ENCODE results near the gene MYO3B. TPM values are rescaled to one million over a fixed set of nuclear protein-coding genes. Genes with fewer than 3 reads are reported as not detected.

MYO3B gene
- total RNA-seq, 1 experiment from 2014 or later: not detected

- intact Hi-C loops (cut with micrococcal nuclease): no loop called here
- no peak for DNase-seq (ENCODE audit: unreplicated experiment)
- CTCF ChIA-PET: interaction anchor here (0.6 kb wide), 1 partner anchor 777 kb away, joined by 4 read pairs; no protein-coding TSS in a partner anchor
- H3K36me3 Mint-ChIP-seq (ENCODE audit: insufficient read depth, unreplicated experiment): no peaks in the 10 kb centered on the region
- H3K27ac Mint-ChIP-seq (ENCODE audit: low read depth, unreplicated experiment): no peak overlapping the region
- BruUV-seq (replicated peaks): no TSS peak
- no peak overlapping the region for H3K4me3 Mint-ChIP-seq (ENCODE audit: unreplicated experiment)
- POLR2A ChIA-PET: no interaction called here
- H3K27me3 Mint-ChIP-seq (ENCODE audit: insufficient read depth, unreplicated experiment): no peaks in the 10 kb centered on the region
- no peaks in the 10 kb centered on the region for H3K9me3 Mint-ChIP-seq (ENCODE audit: unreplicated experiment)
- H3K4me1 Mint-ChIP-seq (ENCODE audit: insufficient read depth, unreplicated experiment): no peaks in the 10 kb centered on the region
- no peak for TF ChIP-seq CTCF (IDR thresholded peaks at IDR 0.05; ENCODE audit: unreplicated experiment)
Measured at GRCh38 chr2:170156592-170156991, 21.4 kb upstream of the MYO3B start.

- H3K4me1 Mint-ChIP-seq (ENCODE audit: insufficient read depth, unreplicated experiment): peaks cover 4% of the 10 kb centered on the region
- intact Hi-C loops (cut with micrococcal nuclease): no loop called here
- H3K9me3 Mint-ChIP-seq (ENCODE audit: unreplicated experiment): no peaks in the 10 kb centered on the region
- ChIA-PET CTCF (no interaction called here), POLR2A (no interaction called here)
- no TSS peak for BruUV-seq (replicated peaks)
- H3K27me3 Mint-ChIP-seq (ENCODE audit: insufficient read depth, unreplicated experiment): no peaks in the 10 kb centered on the region
- H3K4me3 Mint-ChIP-seq (ENCODE audit: unreplicated experiment): no peak overlapping the region
- no peak for DNase-seq (ENCODE audit: unreplicated experiment)
- no peak for TF ChIP-seq CTCF (IDR thresholded peaks at IDR 0.05; ENCODE audit: unreplicated experiment)
- no peak overlapping the region for H3K27ac Mint-ChIP-seq (ENCODE audit: low read depth, unreplicated experiment)
- H3K36me3 Mint-ChIP-seq (ENCODE audit: insufficient read depth, unreplicated experiment): no peaks in the 10 kb centered on the region
Measured at GRCh38 chr2:170157025-170157684, 20.8 kb upstream of the MYO3B start.

- ChIA-PET CTCF (interaction anchor here (0.8 to 1.4 kb wide), 2 partner anchors 13 to 17 kb away, joined by 4 to 5 read pairs; no protein-coding TSS in a partner anchor), POLR2A (interaction anchor here (0.6 to 1.3 kb wide), 2 partner anchors 70 to 75 kb away, joined by 3 read pairs; no protein-coding TSS in a partner anchor)
- TF ChIP-seq CTCF (IDR thresholded peaks at IDR 0.05; ENCODE audit: unreplicated experiment): no peak
- H3K27me3 Mint-ChIP-seq (ENCODE audit: insufficient read depth, unreplicated experiment): no peaks in the 10 kb centered on the region
- no peaks in the 10 kb centered on the region for H3K36me3 Mint-ChIP-seq (ENCODE audit: insufficient read depth, unreplicated experiment)
- no peaks in the 10 kb centered on the region for H3K9me3 Mint-ChIP-seq (ENCODE audit: unreplicated experiment)
- intact Hi-C loops (cut with micrococcal nuclease): no loop called here
- H3K4me1 Mint-ChIP-seq (ENCODE audit: insufficient read depth, unreplicated experiment): peaks cover 9% of the 10 kb centered on the region
- BruUV-seq (replicated peaks): no TSS peak
- no peak overlapping the region for H3K27ac Mint-ChIP-seq (ENCODE audit: low read depth, unreplicated experiment)
- H3K4me3 Mint-ChIP-seq (ENCODE audit: unreplicated experiment): no peak overlapping the region
- no peak for DNase-seq (ENCODE audit: unreplicated experiment)
Measured at GRCh38 chr2:170159060-170159459, 18.9 kb upstream of the MYO3B start.

- DNase-seq (ENCODE audit: unreplicated experiment): no peak
- H3K4me1 Mint-ChIP-seq (ENCODE audit: insufficient read depth, unreplicated experiment): peaks cover 14% of the 10 kb centered on the region
- no peaks in the 10 kb centered on the region for H3K27me3 Mint-ChIP-seq (ENCODE audit: insufficient read depth, unreplicated experiment)
- intact Hi-C loops (cut with micrococcal nuclease): no loop called here
- CTCF ChIA-PET: interaction anchor here (0.5 to 0.7 kb wide), 3 partner anchors 15 to 640 kb away, joined by 3 read pairs; no protein-coding TSS in a partner anchor
- H3K27ac Mint-ChIP-seq (ENCODE audit: low read depth, unreplicated experiment): peak overlapping the region; percentile 33
- H3K4me3 Mint-ChIP-seq (ENCODE audit: unreplicated experiment): no peak overlapping the region
- POLR2A ChIA-PET: interaction anchor here (0.7 to 1.9 kb wide), 6 partner anchors 9 to 1164 kb away, joined by 3 to 7 read pairs (median 4); no protein-coding TSS in a partner anchor
- H3K9me3 Mint-ChIP-seq (ENCODE audit: unreplicated experiment): no peaks in the 10 kb centered on the region
- no peaks in the 10 kb centered on the region for H3K36me3 Mint-ChIP-seq (ENCODE audit: insufficient read depth, unreplicated experiment)
- TF ChIP-seq CTCF (IDR thresholded peaks at IDR 0.05; ENCODE audit: unreplicated experiment): no peak
- BruUV-seq (replicated peaks): no TSS peak
Measured at GRCh38 chr2:170161516-170162270, 16.3 kb upstream of the MYO3B start.
